Esophagus squamous epithelium (tissue), 5 donors: Measurements from ENCODE around the gene ZNF263. TPM values are rescaled to one million over a fixed set of nuclear protein-coding genes. Genes with fewer than 3 reads are reported as not detected.

Experiments
- DNase-seq: peaks from one replicate; lab custom pipeline; 2025; lab: John Stamatoyannopoulos, UW
- H3K27ac ChIP-seq, 4 donors: fragments of 200-600 bp; sonication (generic); one replicate each; pipeline ENCODE4 v1.5.1; 2016 to 2019; ENCODE audit warnings: mild to moderate bottlenecking in 1 of 4
- H3K27me3 ChIP-seq, 4 donors: fragments of 200-600 bp; sonication (generic); 1 replicate in 3 of 4; 2 replicates in 1 of 4; pipeline versions ENCODE4 v1.5.1 to v1.6.0; 2017 to 2021; ENCODE audit warnings: antibody characterized with exemption in 1 of 4
- H3K36me3 ChIP-seq, 3 donors: fragments of 200-600 bp; sonication (generic); one replicate each; pipeline ENCODE4 v1.5.1; 2016 to 2019
- H3K4me1 ChIP-seq, 3 donors: fragments of 200-600 bp; sonication (generic); one replicate each; pipeline ENCODE4 v1.5.1; 2017 to 2019
- H3K4me3 ChIP-seq, 4 donors: fragments of 200-600 bp; sonication (generic); 1 replicate in 3 of 4; 2 replicates in 1 of 4; pipeline ENCODE4 v1.5.1; 2016 to 2019; ENCODE audit warnings: mild to moderate bottlenecking in 2 of 4, moderate library complexity in 1 of 4
- H3K9me3 ChIP-seq, 3 donors: fragments of 200-600 bp; sonication (generic); one replicate each; pipeline ENCODE4 v1.5.1; 2016 to 2019
- POLR2A ChIP-seq, 4 donors: fragments of 450-650 bp; IDR thresholded peaks; one replicate each; pipeline ENCODE4 v1.6.1; 2017; ENCODE audit warnings: antibody characterized with exemption in 4 of 4, mild to moderate bottlenecking in 4 of 4, moderate library complexity in 3 of 4
- WGBS, 2 donors: methylation state at CpG; one replicate each; pipeline ENCODE4 v1.1.5; 2018; 5-methylcytosine and 5-hydroxymethylcytosine counted together
- intact Hi-C: fragments of 100-400 bp; cut with DNase I; formaldehyde crosslinking; loops from one replicate; pipeline ENCODE4 v1.15.0; 2022
- total RNA-seq, 4 donors: library from RNA; depleted of rRNA; stranded (reverse); fragments of >200 nt; gene quantifications; one replicate each; pipeline ENCODE4 v1.1.0, GENCODE V29; 2016
- TF ChIP-seq, protein P1 (sequence below), 6 experiments: fragments of 450-650 bp in 4 of 6; fragments of 200-600 bp in 2 of 6; sonication (generic) in 2 of 6; IDR thresholded peaks; one replicate each; pipeline ENCODE4 v1.5.1; 2016 to 2019; ENCODE audit warnings: antibody characterized with exemption in 6 of 6, mild to moderate bottlenecking in 4 of 6, moderate library complexity in 4 of 6
- donor health status: DM: yes; HTN: yes; CAD: no.

The ZNF263 gene
- total RNA-seq, 4 donors from 2014 or later = 15.7 to 40.1 (median 24.1) TPM

DNA sequence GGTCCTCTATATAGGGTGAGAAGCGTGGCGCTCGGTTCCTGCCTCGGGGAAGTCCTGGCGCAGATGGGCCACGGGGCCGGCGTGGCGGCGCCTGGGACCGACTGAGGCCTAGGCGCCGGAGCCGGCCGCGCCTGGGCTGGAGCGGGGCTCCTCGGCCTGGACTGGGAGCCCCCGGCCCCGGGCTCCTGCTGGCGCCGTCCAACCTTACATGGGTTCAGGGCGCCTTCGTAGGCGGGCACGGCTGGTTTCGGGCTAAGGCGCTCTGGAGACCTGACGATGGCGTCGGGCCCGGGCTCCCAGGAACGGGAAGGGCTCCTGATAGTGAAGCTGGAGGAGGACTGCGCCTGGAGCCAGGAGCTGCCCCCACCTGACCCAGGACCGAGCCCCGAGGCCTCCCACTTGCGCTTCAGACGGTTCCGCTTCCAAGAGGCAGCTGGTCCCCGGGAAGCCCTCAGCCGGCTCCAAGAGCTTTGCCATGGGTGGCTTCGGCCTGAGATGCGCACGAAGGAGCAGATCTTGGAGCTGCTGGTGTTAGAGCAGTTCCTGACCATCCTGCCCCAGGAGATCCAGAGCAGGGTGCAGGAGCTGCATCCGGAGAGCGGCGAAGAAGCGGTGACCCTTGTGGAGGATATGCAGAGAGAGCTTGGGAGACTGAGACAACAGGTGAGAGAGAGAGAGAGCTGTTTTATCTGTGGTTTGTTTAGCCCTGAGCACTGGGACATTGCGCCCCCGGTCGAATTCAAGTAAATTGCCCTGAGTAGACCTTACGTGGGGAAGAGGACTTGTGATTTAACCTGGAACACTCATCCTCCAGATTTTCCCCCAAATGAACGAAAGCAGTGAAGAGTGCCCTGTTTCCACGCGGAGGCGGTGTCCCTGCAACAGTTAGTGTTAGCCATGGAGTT, 504 bp downstream of the ZNF263 start:
- H3K4me3 ChIP-seq = peak overlapping the region; percentile 91 to 97 (median 94)
- peaks cover 15 to 42% (median 20%) of the 10 kb centered on the region in 3 donors for H3K36me3 ChIP-seq
- 40 to 46% methylated on average over 8 to 11 of the region's 56 CpGs for WGBS, 2 donors
- H3K4me1 ChIP-seq = peaks cover 14 to 37% (median 16%) of the 10 kb centered on the region in 3 donors
- no peak for DNase-seq
- H3K27ac ChIP-seq = peak overlapping the region; percentile 98 to 100 (median 98)
- peaks cover 0 to 33% (median 27%) of the 10 kb centered on the region in 3 donors for H3K9me3 ChIP-seq
- peak in 1 of 4 donors; percentile 0 for TF ChIP-seq POLR2A (IDR thresholded peaks at IDR 0.05)
- TF ChIP-seq, protein P1, sequence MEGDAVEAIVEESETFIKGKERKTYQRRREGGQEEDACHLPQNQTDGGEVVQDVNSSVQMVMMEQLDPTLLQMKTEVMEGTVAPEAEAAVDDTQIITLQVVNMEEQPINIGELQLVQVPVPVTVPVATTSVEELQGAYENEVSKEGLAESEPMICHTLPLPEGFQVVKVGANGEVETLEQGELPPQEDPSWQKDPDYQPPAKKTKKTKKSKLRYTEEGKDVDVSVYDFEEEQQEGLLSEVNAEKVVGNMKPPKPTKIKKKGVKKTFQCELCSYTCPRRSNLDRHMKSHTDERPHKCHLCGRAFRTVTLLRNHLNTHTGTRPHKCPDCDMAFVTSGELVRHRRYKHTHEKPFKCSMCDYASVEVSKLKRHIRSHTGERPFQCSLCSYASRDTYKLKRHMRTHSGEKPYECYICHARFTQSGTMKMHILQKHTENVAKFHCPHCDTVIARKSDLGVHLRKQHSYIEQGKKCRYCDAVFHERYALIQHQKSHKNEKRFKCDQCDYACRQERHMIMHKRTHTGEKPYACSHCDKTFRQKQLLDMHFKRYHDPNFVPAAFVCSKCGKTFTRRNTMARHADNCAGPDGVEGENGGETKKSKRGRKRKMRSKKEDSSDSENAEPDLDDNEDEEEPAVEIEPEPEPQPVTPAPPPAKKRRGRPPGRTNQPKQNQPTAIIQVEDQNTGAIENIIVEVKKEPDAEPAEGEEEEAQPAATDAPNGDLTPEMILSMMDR (IDR thresholded peaks at IDR 0.05) = peak in 1 of 6 experiments; percentile 3
- H3K27me3 ChIP-seq = peaks cover 0 to 3% (median 0%) of the 10 kb centered on the region in 4 donors
- intact Hi-C loops = no loop called here

DNA sequence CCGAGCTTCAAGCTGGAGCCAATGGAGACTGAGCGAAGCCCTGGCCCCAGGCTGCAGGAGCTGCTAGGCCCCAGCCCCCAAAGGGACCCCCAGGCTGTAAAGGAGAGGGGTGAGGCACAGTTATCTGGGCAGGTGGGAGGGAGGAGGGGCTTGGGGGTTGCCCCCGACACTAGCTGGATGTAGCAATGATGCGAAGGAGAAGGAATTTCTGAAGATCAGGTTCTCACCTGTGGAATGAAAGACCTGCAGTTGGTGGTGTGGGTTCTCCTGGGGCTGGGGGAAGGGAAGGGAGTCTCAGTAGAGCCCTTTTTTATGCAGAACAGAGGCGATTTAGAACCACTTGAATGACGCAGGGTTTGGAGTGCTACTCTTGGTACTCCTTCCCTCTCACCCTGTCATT, 1.8 kb downstream of the ZNF263 start:
- Histone ChIP-seq H3K9me3 (peaks cover 8 to 46% (median 41%) of the 10 kb centered on the region in 3 donors), H3K36me3 (peaks cover 29 to 56% (median 33%) of the 10 kb centered on the region in 3 donors), H3K27ac (no peak overlapping the region), H3K4me1 (peaks cover 14 to 37% (median 16%) of the 10 kb centered on the region in 3 donors), H3K4me3 (peak overlapping the region in 2 of 4 donors; percentile 1 to 91), H3K27me3 (no peaks in the 10 kb centered on the region)
- DNase-seq = no peak
- TF ChIP-seq, protein P1 (IDR thresholded peaks at IDR 0.05) = no peak
- no peak for TF ChIP-seq POLR2A (IDR thresholded peaks at IDR 0.05)
- 87 to 93% methylated on average over 4 to 5 of the region's 6 CpGs for WGBS, 2 donors
- intact Hi-C loops = no loop called here

DNA sequence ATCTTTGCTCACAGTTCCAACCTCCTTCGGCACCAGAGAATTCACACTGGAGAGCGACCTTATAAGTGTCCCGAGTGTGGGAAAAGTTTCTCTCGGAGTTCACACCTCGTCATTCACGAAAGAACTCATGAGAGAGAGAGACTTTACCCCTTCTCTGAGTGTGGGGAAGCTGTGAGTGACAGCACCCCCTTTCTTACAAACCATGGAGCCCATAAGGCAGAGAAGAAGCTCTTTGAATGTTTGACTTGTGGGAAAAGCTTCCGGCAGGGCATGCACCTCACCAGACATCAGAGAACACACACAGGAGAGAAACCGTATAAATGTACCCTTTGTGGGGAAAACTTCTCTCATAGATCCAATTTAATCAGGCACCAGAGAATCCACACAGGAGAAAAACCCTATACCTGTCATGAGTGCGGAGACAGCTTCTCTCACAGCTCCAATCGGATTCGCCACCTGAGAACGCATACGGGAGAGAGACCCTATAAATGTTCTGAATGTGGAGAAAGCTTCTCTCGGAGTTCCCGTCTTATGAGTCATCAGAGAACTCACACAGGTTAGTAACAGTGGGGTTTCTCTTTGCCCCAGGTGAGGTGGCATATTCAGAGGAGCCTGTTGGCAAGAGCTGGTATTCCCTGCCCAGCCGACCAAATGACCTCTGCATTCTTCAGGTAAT, 6.8 kb downstream of the ZNF263 start:
- WGBS, 2 donors = 96 to 97% methylated on average over 14 to 15 of the region's 16 CpGs
- H3K4me1 ChIP-seq = peaks cover 3 to 12% (median 4%) of the 10 kb centered on the region in 3 donors
- H3K4me3 ChIP-seq = peak overlapping the region in 1 of 4 donors; percentile 21
- intact Hi-C loops = no loop called here
- peaks cover 42 to 97% (median 52%) of the 10 kb centered on the region in 3 donors for H3K36me3 ChIP-seq
- no peak for TF ChIP-seq POLR2A (IDR thresholded peaks at IDR 0.05)
- TF ChIP-seq, protein P1 (IDR thresholded peaks at IDR 0.05) = no peak
- H3K9me3 ChIP-seq = peaks cover 16 to 96% (median 91%) of the 10 kb centered on the region in 3 donors
- no peak overlapping the region for H3K27ac ChIP-seq
- no peaks in the 10 kb centered on the region for H3K27me3 ChIP-seq
- no peak for DNase-seq

DNA sequence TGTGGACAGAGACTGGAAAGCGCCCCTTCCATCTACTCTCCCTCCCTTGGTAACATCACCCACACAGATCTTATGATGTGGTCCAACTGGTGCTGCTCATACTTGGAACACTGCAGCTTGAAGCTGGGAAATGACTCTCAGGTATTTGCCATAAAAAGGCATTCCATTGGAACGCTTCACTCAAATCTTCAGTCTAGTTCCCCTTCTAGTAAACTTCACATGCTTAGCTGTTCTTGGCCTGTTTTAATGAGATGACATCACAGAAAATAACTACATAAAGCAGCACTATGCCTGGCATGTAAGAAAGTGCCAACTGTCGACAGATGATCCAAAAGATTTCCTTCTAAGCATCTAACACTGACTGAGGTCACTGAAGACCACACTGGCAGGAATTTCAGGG, 9.3 kb downstream of the ZNF263 start:
- Histone ChIP-seq H3K4me3 (no peak overlapping the region), H3K27me3 (no peaks in the 10 kb centered on the region), H3K4me1 (no peaks in the 10 kb centered on the region), H3K27ac (no peak overlapping the region), H3K9me3 (peaks cover 16 to 98% (median 93%) of the 10 kb centered on the region in 3 donors), H3K36me3 (peaks cover 33 to 81% (median 38%) of the 10 kb centered on the region in 3 donors)
- WGBS, 2 donors = 90 to 93% methylated on average over 3 of the region's 3 CpGs
- DNase-seq = no peak
- intact Hi-C loops = no loop called here
- no peak for TF ChIP-seq POLR2A (IDR thresholded peaks at IDR 0.05)
- TF ChIP-seq, protein P1 (IDR thresholded peaks at IDR 0.05) = no peak
